Kidney (tissue), 14 donors: ENCODE measurements around the gene TBC1D1. TPM values are rescaled to one million over a fixed set of nuclear protein-coding genes. Genes with fewer than 3 reads are reported as not detected.

Experiments used
- DNase-seq, 5 donors: peaks; one replicate each; pipeline ENCODE4 v3.0.0-alpha.2; 2013 to 2020
- FAIRE-seq: peaks from 2 replicates; lab custom pipeline; 2012; peaks lifted over from hg19 to GRCh38; lab: Jason Lieb, UNC
- H3K27ac ChIP-seq, 2 donors: one replicate each; pipeline ENCODE4 v1.7.0; 2013; ENCODE audit warnings: low read depth in 2 of 2, low read length in 2 of 2, inconsistent platforms in 1 of 2
- H3K27me3 ChIP-seq: one replicate; pipeline ENCODE4 v1.7.1; 2013; ENCODE audit warnings: low read length, inconsistent platforms; ENCODE audit not compliant: control insufficient read depth, insufficient read depth
- H3K36me3 ChIP-seq, 3 donors: one replicate each; pipeline versions ENCODE4 v1.7.0 to v1.7.1; 2013; ENCODE audit warnings: low read length in 3 of 3, control low read depth in 1 of 3, inconsistent platforms in 1 of 3; ENCODE audit not compliant: insufficient read depth in 3 of 3, control insufficient read depth in 2 of 3
- H3K4me1 ChIP-seq, 3 donors: one replicate each; pipeline versions ENCODE4 v1.7.0 to v1.7.1; 2013; ENCODE audit warnings: low read length in 3 of 3, inconsistent platforms in 1 of 3, low read depth in 1 of 3; ENCODE audit not compliant: control insufficient read depth in 2 of 3, insufficient read depth in 2 of 3
- H3K4me3 ChIP-seq, 3 donors: one replicate each; pipeline versions ENCODE4 v1.7.0 to v1.8.1; 2013; ENCODE audit warnings: low read length in 3 of 3, control low read depth in 1 of 3, inconsistent platforms in 1 of 3
- H3K9ac ChIP-seq, 3 donors: one replicate each; pipeline versions ENCODE4 v1.7.0 to v1.7.1; 2013; ENCODE audit warnings: low read length in 3 of 3, control low read depth in 1 of 3, inconsistent platforms in 1 of 3
- H3K9me3 ChIP-seq, 3 donors: one replicate each; pipeline versions ENCODE4 v1.7.0 to v1.7.1; 2013; ENCODE audit warnings: low read length in 3 of 3, control low read depth in 1 of 3, inconsistent platforms in 1 of 3; ENCODE audit not compliant: control insufficient read depth in 2 of 3, insufficient read depth in 1 of 3
- intact Hi-C: fragments of 100-400 bp; cut with DNase I; formaldehyde crosslinking; loops from one replicate; pipeline ENCODE4 v1.11.1; 2022
- polyA plus RNA-seq: library from polyadenylated mRNA; stranded (reverse); fragments of 350-450 nt; fragmentation: Illumina TruSeq; extraction: RNeasy Lipid Tissue Mini Kit (QIAGEN cat#74804); gene quantifications from one replicate; pipeline ENCODE4 v1.2.3, GENCODE V29; 2014; ENCODE audit warnings: low read depth, low replicate concordance; ENCODE audit not compliant: insufficient read depth
- total RNA-seq: library from RNA; stranded (reverse); fragmentation: NEBNext Ultra II Directional; extraction: Animal tissue kit (Norgen Biotek cat#: 25700); gene quantifications from one replicate; pipeline ENCODE4 v1.2.1, GENCODE V29; 2021
- TF ChIP-seq, protein P1 (sequence below): IDR thresholded peaks from 3 replicates; pipeline ENCODE4 v1.5.1; 2012; ENCODE audit warnings: mild to moderate bottlenecking, moderate library complexity, borderline replicate concordance; ENCODE audit not compliant: insufficient read depth; ENCODE audit errors: extremely low read depth
- donor health status: control.
- donor health status: control.
- donor health status: control.
- donor health status: control.
- donor health status: control.
- donor health status: DM: yes; HTN: yes; CAD: no.
- donor health status: Normal renal cell carcinoma (clear cell type).

Gene TBC1D1
- total and polyA plus RNA-seq, 2 donors from 2014 or later: 170 to 182 TPM

DNA sequence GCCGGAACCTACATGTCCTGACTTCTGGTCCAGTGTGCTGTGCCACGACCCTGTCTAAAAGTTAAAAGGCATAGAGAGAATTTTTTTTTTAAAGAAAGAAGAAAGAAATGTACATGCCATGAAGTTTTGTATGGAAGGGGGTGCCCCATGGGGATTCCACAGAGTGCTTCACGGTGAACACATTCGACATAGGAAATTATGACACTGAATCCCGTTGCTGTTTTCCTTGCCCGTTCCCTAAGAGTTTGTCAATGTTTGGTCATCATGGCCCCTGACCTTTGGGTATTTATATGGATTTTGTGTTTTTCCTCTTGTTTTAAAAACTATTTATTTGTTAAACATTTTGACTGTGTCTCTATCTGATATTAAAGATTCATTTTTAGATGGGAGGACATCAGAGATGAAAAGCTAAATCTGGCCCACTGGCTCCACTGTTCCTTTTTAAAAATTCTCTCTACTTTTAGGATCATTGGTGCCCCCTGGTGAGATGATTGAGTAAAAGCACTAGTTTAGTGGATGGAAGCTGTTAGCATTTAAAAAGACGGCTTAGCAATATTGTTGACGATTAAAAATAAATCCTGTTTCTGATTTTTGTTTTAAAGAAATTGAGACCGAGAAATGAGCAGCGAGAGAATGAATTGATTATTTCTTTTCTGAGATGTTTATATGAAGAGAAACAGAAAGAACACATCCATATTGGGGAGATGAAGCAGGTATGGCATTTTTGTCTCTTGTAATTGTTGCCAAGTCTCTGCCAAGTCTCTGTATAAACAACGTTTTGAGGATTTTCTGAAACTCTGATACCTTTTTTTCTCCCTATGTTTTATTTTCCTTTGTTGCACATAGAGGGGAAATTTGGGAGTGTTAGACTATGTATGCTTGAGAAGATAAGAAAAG lies 144.3 kb downstream of the TBC1D1 start:
- Histone ChIP-seq H3K27me3 (no peaks in the 10 kb centered on the region), H3K36me3 (peaks cover 3 to 15% (median 13%) of the 10 kb centered on the region in 3 donors), H3K9me3 (no peaks in the 10 kb centered on the region), H3K27ac (no peak overlapping the region), H3K4me1 (peaks cover 0 to 8% (median 2%) of the 10 kb centered on the region in 3 donors), H3K4me3 (no peak overlapping the region), H3K9ac (no peak overlapping the region)
- DNase-seq (peak in 2 of 5 donors; percentile 74 to 89), FAIRE-seq (peak; percentile 98)
- TF ChIP-seq, protein P1, sequence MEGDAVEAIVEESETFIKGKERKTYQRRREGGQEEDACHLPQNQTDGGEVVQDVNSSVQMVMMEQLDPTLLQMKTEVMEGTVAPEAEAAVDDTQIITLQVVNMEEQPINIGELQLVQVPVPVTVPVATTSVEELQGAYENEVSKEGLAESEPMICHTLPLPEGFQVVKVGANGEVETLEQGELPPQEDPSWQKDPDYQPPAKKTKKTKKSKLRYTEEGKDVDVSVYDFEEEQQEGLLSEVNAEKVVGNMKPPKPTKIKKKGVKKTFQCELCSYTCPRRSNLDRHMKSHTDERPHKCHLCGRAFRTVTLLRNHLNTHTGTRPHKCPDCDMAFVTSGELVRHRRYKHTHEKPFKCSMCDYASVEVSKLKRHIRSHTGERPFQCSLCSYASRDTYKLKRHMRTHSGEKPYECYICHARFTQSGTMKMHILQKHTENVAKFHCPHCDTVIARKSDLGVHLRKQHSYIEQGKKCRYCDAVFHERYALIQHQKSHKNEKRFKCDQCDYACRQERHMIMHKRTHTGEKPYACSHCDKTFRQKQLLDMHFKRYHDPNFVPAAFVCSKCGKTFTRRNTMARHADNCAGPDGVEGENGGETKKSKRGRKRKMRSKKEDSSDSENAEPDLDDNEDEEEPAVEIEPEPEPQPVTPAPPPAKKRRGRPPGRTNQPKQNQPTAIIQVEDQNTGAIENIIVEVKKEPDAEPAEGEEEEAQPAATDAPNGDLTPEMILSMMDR: peak; percentile 65
- intact Hi-C loops: loop anchor here (10.0 kb wide), 1 partner anchor 230 kb away; no protein-coding TSS in a partner anchor

DNA sequence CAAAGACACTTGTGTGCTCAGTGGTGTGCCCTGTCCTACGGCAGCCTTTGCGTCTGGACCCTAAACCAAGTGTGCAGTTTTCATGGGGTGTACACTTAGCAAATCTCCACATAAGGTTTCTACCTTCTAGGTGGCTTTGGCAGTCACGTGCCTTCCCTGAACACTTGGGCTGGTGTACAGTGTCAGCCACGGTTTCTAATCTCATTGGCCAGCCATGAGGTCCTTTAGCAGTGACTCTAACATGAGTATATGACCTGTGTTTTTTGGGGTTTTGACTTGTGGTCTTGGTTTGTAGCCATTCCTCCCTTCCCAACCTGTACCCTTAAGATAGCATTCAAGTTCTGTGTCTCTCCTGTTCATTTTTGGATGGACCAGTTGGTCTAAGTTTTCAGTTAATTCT lies 145.7 kb downstream of the TBC1D1 start:
- no peak overlapping the region for H3K27ac ChIP-seq
- H3K9me3 ChIP-seq: no peaks in the 10 kb centered on the region
- TF ChIP-seq, protein P1: no peak
- FAIRE-seq (no peak), DNase-seq (no peak)
- intact Hi-C loops: loop anchor here (10.0 kb wide), 1 partner anchor 232 kb away; no protein-coding TSS in a partner anchor
- H3K4me3 ChIP-seq: no peak overlapping the region
- H3K36me3 ChIP-seq: peaks cover 2 to 16% (median 15%) of the 10 kb centered on the region in 3 donors
- no peak overlapping the region for H3K9ac ChIP-seq
- peaks cover 0 to 8% (median 2%) of the 10 kb centered on the region in 3 donors for H3K4me1 ChIP-seq
- H3K27me3 ChIP-seq: no peaks in the 10 kb centered on the region

DNA sequence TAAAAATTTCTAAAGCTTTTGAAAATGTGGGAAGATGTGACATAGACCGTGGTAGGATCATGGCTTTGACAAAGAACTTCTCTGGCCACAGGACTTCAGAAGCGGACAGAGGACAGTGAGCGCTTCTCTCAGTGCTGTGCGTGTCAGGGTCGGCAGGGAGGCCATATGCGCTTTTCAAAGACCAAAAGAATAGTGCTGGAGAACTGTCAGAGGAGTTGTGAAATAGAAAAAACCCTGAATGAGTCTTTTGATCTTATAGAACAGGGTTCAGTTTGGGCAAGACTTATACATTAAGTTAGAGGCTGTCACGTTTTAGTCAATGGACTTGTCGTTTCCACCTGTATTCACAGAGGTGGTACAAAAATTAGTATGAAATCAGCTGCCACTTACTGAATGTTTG lies 146.7 kb downstream of the TBC1D1 start:
- H3K4me1 ChIP-seq: peaks cover 0 to 8% (median 2%) of the 10 kb centered on the region in 3 donors
- DNase-seq (no peak), FAIRE-seq (no peak)
- no peaks in the 10 kb centered on the region for H3K9me3 ChIP-seq
- no peak overlapping the region for H3K9ac ChIP-seq
- TF ChIP-seq, protein P1: no peak
- no peak overlapping the region for H3K27ac ChIP-seq
- H3K27me3 ChIP-seq: no peaks in the 10 kb centered on the region
- intact Hi-C loops: loop anchor here (10.0 kb wide), 1 partner anchor 233 kb away; no protein-coding TSS in a partner anchor
- H3K4me3 ChIP-seq: no peak overlapping the region
- H3K36me3 ChIP-seq: peaks cover 2 to 17% (median 16%) of the 10 kb centered on the region in 3 donors
